HS-27A (cell line): ENCODE data around the gene TAF8.

Experiments
- DNase-seq: peaks from one replicate; pipeline ENCODE4 v3.0.0-alpha.2; 2012; ENCODE audit warnings: low read depth, missing footprints

TAF8 gene

DNA sequence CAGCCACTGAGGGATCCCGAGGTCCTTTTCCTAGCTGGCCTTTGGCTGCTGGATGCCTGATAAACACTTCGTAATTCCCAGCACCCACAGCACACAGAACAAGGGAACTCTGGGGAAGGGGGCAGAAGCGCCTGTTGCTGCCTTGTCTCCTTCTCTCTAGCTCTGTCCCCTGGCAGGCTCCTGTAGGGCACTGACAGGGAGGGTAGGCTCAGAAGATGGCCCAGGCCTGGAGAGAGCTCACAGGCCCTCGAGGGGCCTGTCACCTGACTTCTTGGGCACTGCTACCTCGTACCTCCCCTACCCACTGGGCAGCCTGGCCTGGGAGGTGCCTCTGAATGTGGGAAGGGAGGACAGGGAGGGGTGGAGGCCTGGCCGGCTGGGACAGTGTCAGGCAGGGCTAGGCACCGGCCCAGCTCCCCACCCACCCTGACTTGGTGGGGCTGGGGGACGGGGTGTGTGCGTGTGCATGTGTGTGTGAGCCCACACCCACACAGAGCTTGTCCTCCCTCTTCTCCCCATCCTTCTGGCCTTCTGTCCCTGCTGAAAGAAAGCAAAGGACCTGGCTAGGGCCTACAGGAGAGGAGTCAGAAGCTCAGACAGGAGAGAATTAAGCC is 74.0 kb downstream of the TAF8 start:
- DNase-seq, result no peak

- DNase-seq, result no peak
Observed at GRCh38 chr6:42125231-42125630, 74.9 kb downstream of the TAF8 start.

DNA sequence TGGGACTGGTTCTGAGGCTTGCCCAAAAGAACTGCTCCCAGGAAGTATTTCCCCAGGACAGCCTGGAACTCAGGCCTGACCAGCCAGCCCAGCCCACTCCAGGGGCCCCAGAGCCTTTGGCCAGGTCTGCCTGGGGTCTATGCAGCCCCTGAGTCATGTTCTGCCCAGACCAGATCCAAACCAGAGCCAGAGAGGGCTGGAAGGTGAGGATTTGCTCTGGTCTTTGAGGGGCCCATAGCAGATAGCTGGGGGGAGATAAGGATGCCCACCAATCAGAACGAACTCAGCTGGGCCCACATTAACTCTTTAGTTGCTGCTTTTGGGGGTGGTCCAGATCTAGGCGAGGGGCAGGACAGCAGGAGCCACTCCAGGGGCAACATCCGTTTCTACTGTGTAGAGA is 75.3 kb downstream of the TAF8 start:
- no peak for DNase-seq

- no peak for DNase-seq
Observed at GRCh38 chr6:42128460-42129359, 78.4 kb downstream of the TAF8 start.

GRCh38 chr6:42129360-42129676 is 79.0 kb downstream of the TAF8 start:
- DNase-seq, result no peak

DNA sequence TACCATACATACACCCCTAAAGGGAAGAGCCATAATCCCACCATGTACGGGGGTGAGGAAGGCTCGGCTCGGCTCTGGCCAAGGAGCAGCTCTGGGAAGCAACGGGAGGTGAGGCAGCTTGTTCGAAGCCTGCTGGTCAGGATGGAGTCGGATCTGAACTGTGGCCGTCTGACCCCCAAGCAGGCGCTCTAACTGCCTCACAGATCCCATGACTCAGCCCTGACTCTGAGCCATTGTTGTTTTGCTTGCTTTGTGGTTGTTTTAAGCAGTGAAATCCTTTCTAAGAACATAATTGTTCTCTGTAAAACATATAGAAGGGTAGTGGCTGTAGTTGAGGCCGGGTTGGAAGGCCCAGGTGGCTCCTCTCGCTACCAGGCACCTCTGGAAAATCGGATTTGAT is 81.2 kb downstream of the TAF8 start:
- DNase-seq, result no peak

- DNase-seq, result no peak
Observed at GRCh38 chr6:42133926-42134325, 83.6 kb downstream of the TAF8 start.

GRCh38 chr6:42135161-42135560 is 84.8 kb downstream of the TAF8 start:
- DNase-seq, result no peak

GRCh38 chr6:42135722-42136121 is 85.4 kb downstream of the TAF8 start:
- DNase-seq, result no peak

DNA sequence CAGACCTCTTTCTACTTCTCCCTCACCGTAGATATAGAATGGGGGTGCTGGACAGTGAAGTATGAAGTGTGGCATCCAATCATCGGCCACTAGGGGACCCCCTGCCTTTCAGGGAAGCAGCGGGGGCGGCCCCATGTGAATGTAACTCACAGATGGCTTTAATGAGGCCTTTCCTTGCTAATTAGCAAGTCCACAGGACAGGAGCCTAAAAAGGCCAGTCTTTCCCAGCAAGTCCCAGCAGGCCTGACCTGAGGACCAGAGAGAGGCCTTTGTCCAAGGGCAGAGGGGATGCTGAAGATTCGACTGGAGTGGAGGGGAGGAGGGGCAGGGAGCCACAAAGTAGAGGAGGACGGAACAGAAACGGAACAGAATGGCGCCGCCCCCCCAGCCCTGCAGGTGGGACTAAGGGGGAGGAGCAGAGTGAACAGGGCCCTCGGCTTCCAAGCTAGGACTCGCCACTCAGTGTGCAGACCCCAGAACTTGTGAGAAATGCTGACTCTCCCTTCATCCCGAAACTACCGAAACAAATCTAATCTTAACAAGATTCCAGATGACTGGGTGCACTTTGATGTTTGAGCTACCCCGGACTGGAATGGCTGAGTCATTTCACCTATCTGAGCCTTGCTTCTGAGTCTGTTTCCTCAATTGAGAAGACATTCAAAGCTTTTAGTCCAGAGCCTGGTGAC is 86.3 kb downstream of the TAF8 start:
- peak; percentile 69 for DNase-seq
